Measurements from ENCODE around the gene TTC39C.

The TTC39C gene

GRCh38 chr18:23992089-23992940, 22.2 kb upstream of the TTC39C start:
- DNase-seq (ENCODE audit: low spot score): no peak

GRCh38 chr18:23992941-23993280, 21.6 kb upstream of the TTC39C start:
- DNase-seq (ENCODE audit: low spot score): no peak

- peak; percentile 77 for DNase-seq (ENCODE audit: low spot score)
These were observed 20.1 kb upstream of the TTC39C start for GRCh38 chr18:23994361-23994902.

- no peak for DNase-seq (ENCODE audit: low spot score)
These were observed 19.4 kb upstream of the TTC39C start for GRCh38 chr18:23995180-23995579.

GRCh38 chr18:23998018-23998417, 16.5 kb upstream of the TTC39C start:
- no peak for DNase-seq (ENCODE audit: low spot score)

GRCh38 chr18:23998820-23999219, 15.7 kb upstream of the TTC39C start:
- DNase-seq (ENCODE audit: low spot score): no peak

- no peak for DNase-seq (ENCODE audit: low spot score)
These were observed 13.7 kb upstream of the TTC39C start for GRCh38 chr18:24000613-24001490.

GRCh38 chr18:24002479-24002878, 12.1 kb upstream of the TTC39C start:
- no peak for DNase-seq (ENCODE audit: low spot score)

- DNase-seq (ENCODE audit: low spot score): no peak
These were observed 11.3 kb upstream of the TTC39C start for GRCh38 chr18:24003288-24003687.

- no peak for DNase-seq (ENCODE audit: low spot score)
These were observed 10.5 kb upstream of the TTC39C start for GRCh38 chr18:24003903-24004640.

- DNase-seq (ENCODE audit: low spot score): no peak
These were observed 7.7 kb upstream of the TTC39C start for GRCh38 chr18:24006712-24007313.

GRCh38 chr18:24009246-24009645, 5.3 kb upstream of the TTC39C start:
- no peak for DNase-seq (ENCODE audit: low spot score)

GRCh38 chr18:24009651-24010333, 4.8 kb upstream of the TTC39C start:
- DNase-seq (ENCODE audit: low spot score): no peak

- no peak for DNase-seq (ENCODE audit: low spot score)
These were observed 3.9 kb upstream of the TTC39C start for GRCh38 chr18:24010673-24011072.

GRCh38 chr18:24011123-24011917, 3.2 kb upstream of the TTC39C start:
- no peak for DNase-seq (ENCODE audit: low spot score)

GRCh38 chr18:24013051-24013450, 1.5 kb upstream of the TTC39C start:
- DNase-seq (ENCODE audit: low spot score): no peak

- DNase-seq (ENCODE audit: low spot score): peak; percentile 82
These were observed 558 bp downstream of the TTC39C start for GRCh38 chr18:24014986-24015638.

GRCh38 chr18:24015639-24016631, 1.4 kb downstream of the TTC39C start:
- DNase-seq (ENCODE audit: low spot score): no peak

- DNase-seq (ENCODE audit: low spot score): no peak
These were observed 2.1 kb downstream of the TTC39C start for GRCh38 chr18:24016643-24017042.
